ENCODE measurements around the gene DMKN.

The DMKN gene

GRCh38 chr19:35559781-35560180 is 46.3 kb upstream of the DMKN start:
- Histone ChIP-seq H3K4me3 (ENCODE audit: insufficient read depth, low read length, poor library complexity, severe bottlenecking) (no peak overlapping the region), H3K36me3 (ENCODE audit: low read length) (no peaks in the 10 kb centered on the region), H4K20me1 (ENCODE audit: low read depth, low read length) (no peaks in the 10 kb centered on the region), H3K79me2 (ENCODE audit: insufficient read depth, low read length) (no peaks in the 10 kb centered on the region), H3K9ac (ENCODE audit: low read length) (no peak overlapping the region), H3K27ac (ENCODE audit: low read depth, low read length) (no peak overlapping the region), H3K9me2 (replicated peaks; ENCODE audit: insufficient read depth, low read length) (no peaks in the 10 kb centered on the region), H2AFZ (ENCODE audit: low read depth, low read length, severe bottlenecking) (no peak overlapping the region), H3F3A (ENCODE audit: insufficient read depth) (no peaks in the 10 kb centered on the region), H3K9me3 (ENCODE audit: insufficient read depth, low read length) (no peaks in the 10 kb centered on the region), H3K4me2 (ENCODE audit: low read depth, low read length, poor library complexity, severe bottlenecking) (no peak overlapping the region), H3K27me3 (ENCODE audit: low read length) (no peaks in the 10 kb centered on the region)
- no peak for TF ChIP-seq EZH2phosphoT487 (conservative IDR thresholded peaks at IDR 0.05; ENCODE audit: low read length)

GRCh38 chr19:35559281-35559659 is 45.8 kb upstream of the DMKN start:
- no peak overlapping the region for H2AFZ ChIP-seq (ENCODE audit: low read depth, low read length, severe bottlenecking)
- no peak overlapping the region for H3K4me2 ChIP-seq (ENCODE audit: low read depth, low read length, poor library complexity, severe bottlenecking)
- H3K27me3 ChIP-seq (ENCODE audit: low read length) = no peaks in the 10 kb centered on the region
- H3K79me2 ChIP-seq (ENCODE audit: insufficient read depth, low read length) = no peaks in the 10 kb centered on the region
- no peaks in the 10 kb centered on the region for H3K9me2 ChIP-seq (replicated peaks; ENCODE audit: insufficient read depth, low read length)
- H4K20me1 ChIP-seq (ENCODE audit: low read depth, low read length) = no peaks in the 10 kb centered on the region
- no peak overlapping the region for H3K4me3 ChIP-seq (ENCODE audit: insufficient read depth, low read length, poor library complexity, severe bottlenecking)
- no peaks in the 10 kb centered on the region for H3F3A ChIP-seq (ENCODE audit: insufficient read depth)
- no peak overlapping the region for H3K27ac ChIP-seq (ENCODE audit: low read depth, low read length)
- H3K9me3 ChIP-seq (ENCODE audit: insufficient read depth, low read length) = no peaks in the 10 kb centered on the region
- TF ChIP-seq CTCF (IDR thresholded peaks at IDR 0.05; ENCODE audit: insufficient read depth, low read length, poor library complexity, severe bottlenecking) (no peak), EZH2phosphoT487 (conservative IDR thresholded peaks at IDR 0.05; ENCODE audit: low read length) (no peak)
- no peak overlapping the region for H3K9ac ChIP-seq (ENCODE audit: low read length)
- no peaks in the 10 kb centered on the region for H3K36me3 ChIP-seq (ENCODE audit: low read length)

GRCh38 chr19:35558400-35559280 is 45.2 kb upstream of the DMKN start:
- H3K9me3 ChIP-seq (ENCODE audit: insufficient read depth, low read length) = no peaks in the 10 kb centered on the region
- no peak overlapping the region for H3K27ac ChIP-seq (ENCODE audit: low read depth, low read length)
- H4K20me1 ChIP-seq (ENCODE audit: low read depth, low read length) = no peaks in the 10 kb centered on the region
- no peaks in the 10 kb centered on the region for H3K79me2 ChIP-seq (ENCODE audit: insufficient read depth, low read length)
- H2AFZ ChIP-seq (ENCODE audit: low read depth, low read length, severe bottlenecking) = no peak overlapping the region
- no peak overlapping the region for H3K4me2 ChIP-seq (ENCODE audit: low read depth, low read length, poor library complexity, severe bottlenecking)
- no peak overlapping the region for H3K4me3 ChIP-seq (ENCODE audit: insufficient read depth, low read length, poor library complexity, severe bottlenecking)
- no peak overlapping the region for H3K9ac ChIP-seq (ENCODE audit: low read length)
- no peaks in the 10 kb centered on the region for H3F3A ChIP-seq (ENCODE audit: insufficient read depth)
- H3K9me2 ChIP-seq (replicated peaks; ENCODE audit: insufficient read depth, low read length) = no peaks in the 10 kb centered on the region
- TF ChIP-seq CTCF (IDR thresholded peaks at IDR 0.05; ENCODE audit: insufficient read depth, low read length, poor library complexity, severe bottlenecking) (no peak), EZH2phosphoT487 (conservative IDR thresholded peaks at IDR 0.05; ENCODE audit: low read length) (no peak)
- no peaks in the 10 kb centered on the region for H3K27me3 ChIP-seq (ENCODE audit: low read length)
- no peaks in the 10 kb centered on the region for H3K36me3 ChIP-seq (ENCODE audit: low read length)

Data from SU-DHL-6 (cell line).